NB4 (cell line): ENCODE measurements around the gene EPHB1.

Experiments used
- DNase-seq: peaks from one replicate; pipeline ENCODE4 v3.0.0; 2010; ENCODE audit warnings: low read depth
- H3K4me3 ChIP-seq: one replicate; pipeline ENCODE4 v1.5.1; 2011; ENCODE audit warnings: mild to moderate bottlenecking, low read depth, low read length, moderate library complexity
- CTCF ChIP-seq: IDR thresholded peaks from one replicate; pipeline ENCODE4 v1.5.1; 2012; ENCODE audit warnings: low read depth, low read length
- MYC ChIP-seq: IDR thresholded peaks from 2 replicates; pipeline ENCODE4 v1.6.1; 2011; ENCODE audit warnings: low read depth, low read length
- POLR2A ChIP-seq: IDR thresholded peaks from 2 replicates; pipeline ENCODE4 v1.6.1; 2011; ENCODE audit warnings: mild to moderate bottlenecking; ENCODE audit not compliant: insufficient read length; ENCODE audit errors: extremely low read depth
- TF ChIP-seq, protein P1 (sequence below): IDR thresholded peaks from 2 replicates; pipeline ENCODE4 v1.6.1; 2011; ENCODE audit warnings: low read depth, low read length

EPHB1 gene

DNA sequence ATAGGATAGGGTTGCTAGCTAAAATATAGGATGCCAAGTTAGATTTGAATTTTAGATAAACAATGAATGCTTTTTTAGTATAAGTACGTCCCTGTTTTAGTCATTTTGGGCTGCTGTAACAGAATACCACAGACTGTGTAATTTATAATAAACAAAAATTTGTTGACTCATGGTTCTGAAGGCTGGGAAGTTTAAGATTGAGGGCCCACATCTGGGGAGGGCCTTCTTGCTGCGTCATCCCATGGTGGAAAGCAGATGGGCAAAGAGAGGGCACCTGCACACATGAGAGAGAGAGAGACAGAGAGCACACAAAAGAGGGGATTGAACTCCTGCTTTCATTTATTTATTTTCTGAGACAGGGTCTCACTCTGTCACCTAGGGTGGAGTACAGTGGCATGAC is 246.5 kb downstream of the EPHB1 start:
- TF ChIP-seq MYC (no peak), CTCF (no peak), POLR2A (no peak)
- TF ChIP-seq, protein P1, sequence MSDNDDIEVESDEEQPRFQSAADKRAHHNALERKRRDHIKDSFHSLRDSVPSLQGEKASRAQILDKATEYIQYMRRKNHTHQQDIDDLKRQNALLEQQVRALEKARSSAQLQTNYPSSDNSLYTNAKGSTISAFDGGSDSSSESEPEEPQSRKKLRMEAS = no peak

GRCh38 chr3:135047061-135047460 is 252.0 kb downstream of the EPHB1 start:
- no peak for DNase-seq
- TF ChIP-seq, protein P1 = no peak
- TF ChIP-seq POLR2A (no peak), MYC (no peak), CTCF (no peak)
- H3K4me3 ChIP-seq = no peak overlapping the region

More for the DNA sequence above, 246.5 kb downstream of the EPHB1 start:
- H3K4me3 ChIP-seq = no peak overlapping the region
- no peak for DNase-seq

- DNase-seq = no peak
- TF ChIP-seq MYC = no peak
- TF ChIP-seq, protein P1 = no peak
- TF ChIP-seq CTCF = no peak
- TF ChIP-seq POLR2A = no peak
- no peak overlapping the region for H3K4me3 ChIP-seq
Observed at GRCh38 chr3:135050536-135050935, 255.5 kb downstream of the EPHB1 start.

- DNase-seq = no peak
- no peak overlapping the region for H3K4me3 ChIP-seq
- TF ChIP-seq, protein P1 = no peak
- TF ChIP-seq POLR2A (no peak), CTCF (no peak), MYC (no peak)
Observed at GRCh38 chr3:135051409-135051973, 256.4 kb downstream of the EPHB1 start.

GRCh38 chr3:135055449-135055848 is 260.4 kb downstream of the EPHB1 start:
- no peak for DNase-seq
- TF ChIP-seq CTCF = no peak
- TF ChIP-seq, protein P1 = no peak
- no peak for TF ChIP-seq MYC
- no peak for TF ChIP-seq POLR2A
- no peak overlapping the region for H3K4me3 ChIP-seq
